Keratinocyte (primary cell): ENCODE measurements around the gene ZSCAN5B. TPM values are rescaled to one million over a fixed set of nuclear protein-coding genes. Genes with fewer than 3 reads are reported as not detected.

Experiments used
- DNase-seq: peaks from one replicate; pipeline ENCODE4 v3.0.0-alpha.2; 2011; ENCODE audit warnings: low read depth, missing footprints, low spot score
- FAIRE-seq: peaks from 2 replicates; lab custom pipeline; 2011; peaks lifted over from hg19 to GRCh38; lab: Jason Lieb, UNC
- H2AFZ ChIP-seq: 2 replicates; pipeline ENCODE4 v1.6.0; 2012; ENCODE audit warnings: low read length, control low read depth, inconsistent platforms; ENCODE audit not compliant: control insufficient read depth
- H3K27ac ChIP-seq: 2 replicates; pipeline ENCODE4 v1.5.1; 2011; ENCODE audit warnings: low read length; ENCODE audit not compliant: control insufficient read depth, insufficient read depth
- H3K27me3 ChIP-seq: 3 replicates; pipeline ENCODE4 v1.6.0; 2011; ENCODE audit warnings: low read length; ENCODE audit not compliant: control insufficient read depth, insufficient read depth; ENCODE audit errors: extremely low read depth
- H3K36me3 ChIP-seq, 2 experiments: 2 replicates in 1 of 2; 3 replicates in 1 of 2; pipeline ENCODE4 v1.5.1; 2011; ENCODE audit warnings: low read length in 2 of 2, mild to moderate bottlenecking in 1 of 2; ENCODE audit not compliant: control insufficient read depth in 2 of 2, insufficient read depth in 2 of 2; ENCODE audit errors: extremely low read depth in 1 of 2
- H3K4me1 ChIP-seq: 3 replicates; pipeline ENCODE4 v1.5.1; 2011; ENCODE audit warnings: low read length; ENCODE audit not compliant: control insufficient read depth, insufficient read depth; ENCODE audit errors: extremely low read depth
- H3K4me2 ChIP-seq: 3 replicates; pipeline ENCODE4 v1.6.0; 2011; ENCODE audit warnings: low read depth, low read length; ENCODE audit not compliant: control insufficient read depth, insufficient read depth; ENCODE audit errors: extremely low read depth
- H3K4me3 ChIP-seq, 3 experiments: fragments of 200-600 bp in 1 of 3; sonication (generic) in 1 of 3; 2 replicates in 2 of 3; 3 replicates in 1 of 3; pipeline ENCODE4 v1.5.1; 2011 to 2016; ENCODE audit warnings: low read length in 3 of 3, mild to moderate bottlenecking in 3 of 3, control low read depth in 2 of 3, inconsistent platforms in 1 of 3, low read depth in 1 of 3, mixed read lengths in 1 of 3, mixed run types in 1 of 3, moderate library complexity in 1 of 3; ENCODE audit not compliant: control insufficient read depth in 2 of 3, insufficient read depth in 2 of 3; ENCODE audit errors: extremely low read depth in 1 of 3
- H3K79me2 ChIP-seq: 2 replicates; pipeline ENCODE4 v1.6.0; 2012; ENCODE audit warnings: low read length; ENCODE audit not compliant: control insufficient read depth, insufficient read depth
- H3K9ac ChIP-seq: 3 replicates; pipeline ENCODE4 v1.6.0; 2011; ENCODE audit warnings: low read length; ENCODE audit not compliant: control insufficient read depth, insufficient read depth; ENCODE audit errors: extremely low read depth
- H3K9me1 ChIP-seq: 3 replicates; pipeline ENCODE4 v1.6.0; 2011; ENCODE audit warnings: low read length; ENCODE audit not compliant: control insufficient read depth, insufficient read depth; ENCODE audit errors: extremely low read depth
- H3K9me3 ChIP-seq: 2 replicates; pipeline ENCODE4 v1.5.1; 2012; ENCODE audit warnings: low read depth, low read length; ENCODE audit not compliant: control insufficient read depth
- H4K20me1 ChIP-seq: 3 replicates; pipeline ENCODE4 v1.6.0; 2011; ENCODE audit warnings: low read length; ENCODE audit not compliant: control insufficient read depth, insufficient read depth; ENCODE audit errors: extremely low read depth
- CTCF ChIP-seq, 3 experiments: IDR thresholded peaks in 1 of 3; conservative IDR thresholded peaks in 1 of 3; optimal IDR thresholded peaks in 1 of 3; 2 replicates in 2 of 3; 3 replicates in 1 of 3; pipeline versions ENCODE3 to v1.5.1; 2011; ENCODE audit warnings: low read length in 3 of 3, mild to moderate bottlenecking in 3 of 3, moderate library complexity in 2 of 3, control low read depth in 1 of 3, inconsistent platforms in 1 of 3; ENCODE audit not compliant: insufficient read depth in 2 of 3; ENCODE audit errors: extremely low read depth in 1 of 3
- EZH2 ChIP-seq: IDR thresholded peaks from one replicate; pipeline ENCODE4 v1.6.1; 2012; ENCODE audit warnings: inconsistent platforms, mild to moderate bottlenecking, low read length, moderate library complexity
- dilution Hi-C: fragments of 300-500 bp; cut with MboI; formaldehyde crosslinking; loops from one replicate; pipeline ENCODE4 v1.7.0; 2020; ENCODE audit warnings: low sequenced_read_pairs; ENCODE audit not compliant: extremely low pct_ligation_motif_present
- polyA plus RNA-seq, 5 experiments: library from polyadenylated mRNA; depleted of rRNA in 3 of 5; stranded (reverse) in 3 of 5; stranded (forward) in 1 of 5; unstranded in 1 of 5; fragments of >200 nt; gene quantifications; 1 replicate in 1 of 5; 2 replicates in 3 of 5; 3 replicates in 1 of 5; pipeline versions ENCODE4 v1.2.1 to v1.2.3, GENCODE V29; 2011 to 2012; ENCODE audit warnings: missing spikeins in 2 of 5, low read depth in 1 of 5, low replicate concordance in 1 of 5

Gene ZSCAN5B
- polyA plus RNA-seq, 1 donor (not counting 4 experiments of a cell fraction or from before 2014, with no cell fraction given): not detected

DNA sequence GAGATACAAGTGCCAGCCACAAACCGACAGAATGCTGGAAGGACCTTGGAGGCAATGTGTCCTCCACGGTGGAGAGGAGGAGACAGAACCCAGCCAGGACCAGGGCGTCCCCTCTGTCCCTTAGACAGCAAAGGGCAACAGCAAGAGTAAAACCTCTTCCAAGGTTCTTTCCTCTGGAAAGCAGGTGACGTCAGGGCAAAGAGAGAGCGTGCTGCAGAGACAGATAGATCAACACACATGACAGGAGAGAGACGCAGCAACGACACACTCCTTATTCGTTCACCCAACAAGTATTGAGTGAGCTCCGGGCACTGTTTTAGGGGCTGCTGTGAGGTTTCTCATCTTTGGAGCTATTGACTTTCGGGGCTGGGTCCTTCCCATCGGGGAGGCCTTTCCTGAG, 23.0 kb downstream of the ZSCAN5B start:
- Histone ChIP-seq H3K4me3 (no peak overlapping the region), H2AFZ (no peak overlapping the region), H4K20me1 (no peaks in the 10 kb centered on the region), H3K27ac (no peak overlapping the region), H3K9ac (no peak overlapping the region), H3K4me1 (peaks cover 3% of the 10 kb centered on the region), H3K9me3 (no peaks in the 10 kb centered on the region), H3K79me2 (no peaks in the 10 kb centered on the region), H3K9me1 (no peaks in the 10 kb centered on the region), H3K36me3 (no peaks in the 10 kb centered on the region), H3K27me3 (peaks cover 7% of the 10 kb centered on the region), H3K4me2 (no peak overlapping the region)
- TF ChIP-seq EZH2 (no peak), CTCF (optimal IDR thresholded peaks at IDR 0.05 in 1 of 3, IDR thresholded peaks at IDR 0.05 in 1 of 3, conservative IDR thresholded peaks at IDR 0.05 in 1 of 3; ENCODE audit: extremely low read depth in 1 of 3, insufficient read depth in 2 of 3, low read length in 3 of 3) (no peak)
- DNase-seq (no peak), FAIRE-seq (no peak)
- dilution Hi-C loops: no loop called here

DNA sequence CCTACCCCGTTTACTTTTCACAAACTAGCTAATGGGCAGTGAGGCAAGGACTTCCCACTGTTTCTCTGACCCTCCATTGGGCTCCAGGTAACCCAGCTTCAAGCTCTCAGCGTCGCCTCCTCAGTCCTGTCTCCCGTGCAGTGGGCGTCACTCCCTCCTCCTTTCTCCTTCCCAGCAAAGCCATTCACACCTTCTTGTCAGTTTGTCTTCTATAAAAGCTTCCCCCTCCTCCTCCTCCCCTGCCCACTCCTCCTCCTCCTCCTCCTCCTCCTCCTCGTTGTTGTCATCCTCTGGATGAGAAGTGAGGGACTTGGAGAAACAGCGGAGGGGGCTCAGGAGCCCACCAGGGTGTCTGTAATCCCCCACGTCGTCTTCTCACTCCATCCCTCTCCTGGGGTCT, 23.5 kb downstream of the ZSCAN5B start:
- no peaks in the 10 kb centered on the region for H3K36me3 ChIP-seq
- no peaks in the 10 kb centered on the region for H4K20me1 ChIP-seq
- H3K4me3 ChIP-seq: no peak overlapping the region
- no peaks in the 10 kb centered on the region for H3K9me1 ChIP-seq
- FAIRE-seq (no peak), DNase-seq (no peak)
- no peak overlapping the region for H3K27ac ChIP-seq
- peaks cover 7% of the 10 kb centered on the region for H3K27me3 ChIP-seq
- dilution Hi-C loops: no loop called here
- no peak overlapping the region for H2AFZ ChIP-seq
- no peaks in the 10 kb centered on the region for H3K9me3 ChIP-seq
- no peak for TF ChIP-seq CTCF (optimal IDR thresholded peaks at IDR 0.05 in 1 of 3, IDR thresholded peaks at IDR 0.05 in 1 of 3, conservative IDR thresholded peaks at IDR 0.05 in 1 of 3; ENCODE audit: extremely low read depth in 1 of 3, insufficient read depth in 2 of 3, low read length in 3 of 3)
- TF ChIP-seq EZH2: no peak
- no peak overlapping the region for H3K9ac ChIP-seq
- no peaks in the 10 kb centered on the region for H3K79me2 ChIP-seq
- no peak overlapping the region for H3K4me2 ChIP-seq
- peaks cover 3% of the 10 kb centered on the region for H3K4me1 ChIP-seq
